HTERT RPE-1 (cell line): ENCODE data around the gene MAP4K1.

Experiments
- in situ Hi-C: fragments of 300-500 bp; cut with MboI; formaldehyde crosslinking; loops from 4 replicates; pipeline ENCODE4 v1.14.3; 2020; ENCODE audit warnings: low sequenced_read_pairs

The MAP4K1 gene

GRCh38 chr19:38549061-38549460 lies 68.7 kb downstream of the MAP4K1 start:
- in situ Hi-C loops: no loop called here

GRCh38 chr19:38547421-38547820 lies 70.3 kb downstream of the MAP4K1 start:
- in situ Hi-C loops: no loop called here

GRCh38 chr19:38545596-38545995 lies 72.2 kb downstream of the MAP4K1 start:
- in situ Hi-C loops: no loop called here

DNA sequence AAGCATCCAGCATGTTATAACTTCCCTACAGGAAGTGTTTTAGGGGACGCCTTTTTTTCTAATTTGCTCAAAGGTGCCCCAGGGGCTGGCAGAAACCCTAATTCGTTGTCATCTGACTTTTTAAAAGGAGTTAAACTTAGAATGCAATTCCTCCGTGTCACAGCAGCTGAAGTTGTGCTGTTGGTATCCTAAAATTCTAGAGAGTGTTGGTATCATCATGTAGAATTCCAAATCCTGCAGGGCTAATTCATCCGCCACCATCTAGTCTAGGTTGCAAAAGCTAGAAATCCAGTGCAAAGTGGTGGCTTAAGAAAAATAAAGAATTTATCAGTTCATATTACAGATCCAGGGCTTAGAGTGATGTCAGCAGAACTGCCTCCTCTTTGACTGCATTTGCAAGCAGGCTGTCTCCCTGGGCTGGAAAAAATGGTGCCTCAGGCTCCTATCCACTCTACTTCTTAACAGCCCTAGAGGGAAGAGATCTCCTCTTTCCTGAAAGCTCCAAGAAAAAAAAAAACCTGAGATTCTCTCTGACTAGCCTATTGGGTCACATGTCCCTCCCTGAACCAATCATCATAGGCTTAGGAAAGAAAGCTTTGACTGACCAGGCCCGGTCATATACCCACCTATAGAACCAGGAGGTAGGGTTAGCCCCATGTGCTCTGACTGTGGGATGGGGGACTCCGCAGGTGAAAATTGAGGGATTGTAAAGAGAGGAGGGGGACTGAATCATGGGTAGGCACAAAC lies 73.0 kb downstream of the MAP4K1 start:
- in situ Hi-C loops: no loop called here

DNA sequence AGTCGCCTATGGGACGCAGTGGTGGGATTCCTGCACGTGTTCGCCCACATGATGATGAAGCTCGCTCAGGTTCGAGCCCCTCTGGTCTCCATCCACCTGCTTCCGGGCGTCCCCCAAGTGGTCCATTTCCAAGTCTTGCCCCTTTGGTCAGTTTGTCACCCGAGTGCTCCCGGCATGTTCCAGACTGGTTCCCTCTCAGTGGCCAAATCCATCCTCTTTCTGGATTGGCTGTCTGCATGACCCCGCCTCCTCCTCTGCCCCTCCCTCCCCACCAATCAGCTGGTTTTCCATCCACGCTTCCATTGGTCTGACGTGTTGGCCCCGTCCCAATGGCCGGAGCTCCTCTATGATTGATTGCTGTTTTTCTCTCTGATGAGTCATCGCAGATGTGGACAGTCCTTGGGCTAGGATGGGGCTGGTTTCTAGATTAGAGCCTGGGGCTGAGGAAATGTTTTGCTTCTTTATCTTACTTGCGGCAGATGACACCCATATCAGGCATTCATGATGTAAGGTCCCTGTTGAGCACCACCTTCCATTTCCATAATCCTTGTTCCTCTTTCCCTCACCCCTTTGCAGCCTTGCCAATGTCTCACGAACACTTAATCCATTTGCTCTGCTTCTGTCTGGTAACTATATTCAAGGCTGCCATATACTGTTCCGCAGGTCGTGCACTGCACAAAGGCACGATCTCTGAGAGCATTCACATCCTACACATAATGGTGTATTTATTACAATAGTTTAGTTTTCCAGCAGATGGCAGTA lies 73.8 kb downstream of the MAP4K1 start:
- in situ Hi-C loops: no loop called here

DNA sequence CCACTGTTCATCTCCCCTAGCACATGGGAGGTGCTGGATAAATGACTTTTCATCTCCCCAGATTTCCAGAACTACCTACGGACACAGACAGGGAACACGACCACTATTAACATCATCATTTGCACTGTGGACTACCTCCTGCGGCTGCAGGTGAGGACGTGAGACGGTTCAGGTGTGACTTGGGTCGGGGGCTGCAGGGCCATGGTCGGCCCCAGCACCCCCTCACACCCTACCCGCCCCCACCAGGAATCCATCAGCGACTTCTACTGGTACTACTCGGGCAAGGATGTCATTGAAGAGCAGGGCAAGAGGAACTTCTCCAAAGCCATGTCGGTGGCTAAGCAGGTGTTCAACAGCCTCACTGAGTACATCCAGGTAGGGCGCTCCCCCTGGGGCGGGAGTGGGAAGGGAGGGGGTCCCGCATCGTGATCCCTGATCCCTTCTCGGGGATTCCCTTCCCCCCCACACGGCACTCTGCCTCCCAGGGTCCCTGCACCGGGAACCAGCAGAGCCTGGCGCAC lies 74.4 kb downstream of the MAP4K1 start:
- in situ Hi-C loops: no loop called here

DNA sequence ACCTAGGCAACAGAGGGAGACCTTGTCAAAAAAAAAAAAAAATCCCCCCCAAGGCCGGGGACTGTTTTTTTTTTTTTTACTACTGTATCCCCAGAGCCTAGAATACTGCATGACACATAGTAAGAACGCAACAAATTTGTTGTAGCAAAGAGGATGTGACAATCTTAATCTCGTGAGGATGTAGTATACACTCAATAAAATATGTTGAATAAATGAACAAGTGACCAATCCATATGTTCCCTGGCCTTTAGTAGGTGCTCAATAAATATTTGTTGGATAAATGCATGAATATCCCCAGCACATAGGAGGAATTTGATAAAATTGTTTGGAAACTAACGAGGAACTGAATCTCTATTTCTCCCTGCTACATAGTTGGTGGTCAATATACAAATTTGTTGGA lies 75.7 kb downstream of the MAP4K1 start:
- in situ Hi-C loops: no loop called here

GRCh38 chr19:38539751-38540150 lies 78.0 kb downstream of the MAP4K1 start:
- in situ Hi-C loops: no loop called here

DNA sequence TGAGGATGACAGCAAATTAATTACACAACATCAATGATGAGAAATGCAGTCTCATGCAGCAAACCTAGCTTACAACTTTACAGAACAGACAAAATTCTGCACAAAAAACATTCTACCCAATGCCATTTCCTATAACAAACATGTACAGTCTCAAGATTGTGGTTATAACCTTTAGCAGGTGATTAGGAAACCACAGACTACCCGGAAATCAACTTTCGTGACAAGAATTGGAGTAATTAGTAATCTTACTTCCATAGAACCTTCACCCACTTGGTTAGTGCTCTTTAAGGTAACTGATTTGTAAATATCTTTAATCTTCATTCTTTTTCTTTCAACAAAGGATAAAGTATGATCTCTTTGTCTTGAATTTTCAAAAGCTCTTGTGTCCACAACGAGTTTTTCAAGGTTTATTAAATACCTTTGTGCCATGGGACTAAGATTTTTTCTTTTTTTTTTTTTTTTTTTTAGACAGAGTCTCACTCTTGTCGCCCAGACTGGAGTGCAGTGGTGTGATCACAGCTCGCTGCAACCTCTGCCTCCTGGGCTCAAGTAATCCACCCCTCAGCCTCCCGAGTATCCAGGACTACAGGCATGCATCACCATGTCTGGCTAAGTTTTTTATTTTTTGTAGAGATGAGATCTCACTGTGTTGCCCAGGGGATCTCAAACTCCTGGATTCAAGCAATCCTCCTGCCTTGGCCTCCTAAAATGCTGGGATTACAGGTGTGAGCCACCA lies 78.8 kb downstream of the MAP4K1 start:
- in situ Hi-C loops: no loop called here

- in situ Hi-C loops: no loop called here
Observed at GRCh38 chr19:38538386-38538785, 79.4 kb downstream of the MAP4K1 start.
